MCF 10A (cell line): ENCODE measurements around the gene KIAA1755. TPM values are rescaled to one million over a fixed set of nuclear protein-coding genes. Genes with fewer than 3 reads are reported as not detected.
"Not testable (repeated sequence)": the region's sequence is repeated elsewhere in the genome, so short reads cannot be mapped to it uniquely, and the experiment has no call there.

Experiments
- BruUV-seq: library from RNA; stranded (reverse); fragments of 400-500 nt; replicated peaks from 2 replicates; lab custom pipeline; 2021; lab: Mats Ljungman, UMichigan
- CTCF ChIA-PET: fragments of 300-600 bp; sonication (Branson Sonifier 250); formaldehyde crosslinking; extraction: SDS; loops from one replicate; lab custom pipeline; 2021; ENCODE audit warnings: antibody characterized with exemption, inconsistent platforms; lab: Yijun Ruan, JAX
- POLR2A ChIA-PET: fragments of 300-600, 350-650 bp; sonication (Branson Sonifier 250); formaldehyde crosslinking; extraction: SDS; loops from one replicate; lab custom pipeline; 2020; ENCODE audit warnings: antibody characterized with exemption, inconsistent platforms; lab: Yijun Ruan, JAX
- DNase-seq: peaks from one replicate; pipeline ENCODE4 v3.0.0-alpha.2; 2018; ENCODE audit not compliant: unreplicated experiment
- H3K27ac Mint-ChIP-seq: one replicate; pipeline ENCODE4 v1.8.0; 2022; ENCODE audit warnings: mild to moderate bottlenecking, low read depth, mixed read lengths; ENCODE audit not compliant: unreplicated experiment
- H3K27me3 Mint-ChIP-seq: one replicate; pipeline ENCODE4 v1.8.0; 2022; ENCODE audit warnings: mixed read lengths; ENCODE audit not compliant: insufficient read depth, unreplicated experiment
- H3K36me3 Mint-ChIP-seq: one replicate; pipeline ENCODE4 v1.8.0; 2022; ENCODE audit warnings: mild to moderate bottlenecking, moderate library complexity, mixed read lengths; ENCODE audit not compliant: insufficient read depth, unreplicated experiment
- H3K4me1 Mint-ChIP-seq: one replicate; pipeline ENCODE4 v1.8.0; 2022; ENCODE audit warnings: mixed read lengths; ENCODE audit not compliant: insufficient read depth, unreplicated experiment
- H3K4me3 Mint-ChIP-seq: one replicate; pipeline ENCODE4 v1.8.0; 2022; ENCODE audit warnings: mild to moderate bottlenecking, moderate library complexity, mixed read lengths; ENCODE audit not compliant: unreplicated experiment
- H3K9me3 Mint-ChIP-seq: one replicate; pipeline ENCODE4 v1.8.0; 2022; ENCODE audit warnings: mixed read lengths; ENCODE audit not compliant: unreplicated experiment
- intact Hi-C: fragments of 100-400 bp; cut with micrococcal nuclease; formaldehyde crosslinking; loops from 2 replicates; pipeline ENCODE4 v1.14.1; 2022
- total RNA-seq: library from RNA; stranded (reverse); gene quantifications from 2 replicates; pipeline ENCODE4 v1.2.3, GENCODE V29; 2022
- TF ChIP-seq, protein P1 (sequence below): fragments of 200-600 bp; IDR thresholded peaks from one replicate; pipeline ENCODE4 v1.8.0; 2022; ENCODE audit warnings: antibody characterized with exemption, mild to moderate bottlenecking; ENCODE audit not compliant: unreplicated experiment

KIAA1755 gene
- total RNA-seq, 1 experiment from 2014 or later = not detected

DNA sequence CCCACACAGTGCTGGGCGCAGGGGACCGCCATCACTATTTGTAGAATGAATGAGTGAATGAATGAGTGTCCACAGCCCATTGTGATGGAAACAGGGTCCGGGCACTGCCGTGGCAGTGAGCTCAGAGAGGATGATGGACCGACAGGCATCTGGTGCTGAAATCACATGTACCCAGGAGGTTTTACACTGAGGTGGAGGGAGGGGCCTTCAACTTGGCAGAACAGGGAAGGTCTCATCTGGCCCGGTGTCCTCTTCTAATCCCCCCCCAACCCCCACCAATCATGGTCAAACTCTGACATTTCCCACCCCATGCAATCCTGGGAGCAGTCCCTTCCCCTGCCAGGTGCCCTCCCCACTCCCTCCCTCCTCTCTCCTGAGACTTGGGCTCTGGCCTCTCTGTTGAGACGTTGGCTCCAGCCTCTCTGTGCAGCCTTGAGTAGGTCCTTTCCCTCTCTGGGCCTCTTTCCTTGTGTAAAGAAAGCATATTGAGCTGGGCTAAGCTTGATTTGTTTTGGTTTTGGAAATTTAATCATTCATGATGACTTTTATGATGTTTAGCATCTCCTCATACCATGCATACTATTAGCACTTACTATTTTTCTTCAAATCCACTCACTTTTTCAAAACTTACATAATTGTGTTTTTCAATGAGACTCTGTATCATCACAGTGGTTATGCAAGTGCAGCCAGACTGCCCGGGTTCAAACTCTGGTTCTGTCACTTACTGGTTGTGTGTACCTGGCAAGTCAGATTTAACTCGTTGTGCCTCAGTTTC, 10.8 kb downstream of the KIAA1755 start:
- intact Hi-C loops = no loop called here
- Mint-ChIP-seq H3K4me1 (no peaks in the 10 kb centered on the region), H3K27ac (no peak overlapping the region), H3K36me3 (peaks cover 7% of the 10 kb centered on the region), H3K27me3 (no peaks in the 10 kb centered on the region), H3K9me3 (peaks cover 5% of the 10 kb centered on the region), H3K4me3 (no peak overlapping the region)
- TF ChIP-seq, protein P1, sequence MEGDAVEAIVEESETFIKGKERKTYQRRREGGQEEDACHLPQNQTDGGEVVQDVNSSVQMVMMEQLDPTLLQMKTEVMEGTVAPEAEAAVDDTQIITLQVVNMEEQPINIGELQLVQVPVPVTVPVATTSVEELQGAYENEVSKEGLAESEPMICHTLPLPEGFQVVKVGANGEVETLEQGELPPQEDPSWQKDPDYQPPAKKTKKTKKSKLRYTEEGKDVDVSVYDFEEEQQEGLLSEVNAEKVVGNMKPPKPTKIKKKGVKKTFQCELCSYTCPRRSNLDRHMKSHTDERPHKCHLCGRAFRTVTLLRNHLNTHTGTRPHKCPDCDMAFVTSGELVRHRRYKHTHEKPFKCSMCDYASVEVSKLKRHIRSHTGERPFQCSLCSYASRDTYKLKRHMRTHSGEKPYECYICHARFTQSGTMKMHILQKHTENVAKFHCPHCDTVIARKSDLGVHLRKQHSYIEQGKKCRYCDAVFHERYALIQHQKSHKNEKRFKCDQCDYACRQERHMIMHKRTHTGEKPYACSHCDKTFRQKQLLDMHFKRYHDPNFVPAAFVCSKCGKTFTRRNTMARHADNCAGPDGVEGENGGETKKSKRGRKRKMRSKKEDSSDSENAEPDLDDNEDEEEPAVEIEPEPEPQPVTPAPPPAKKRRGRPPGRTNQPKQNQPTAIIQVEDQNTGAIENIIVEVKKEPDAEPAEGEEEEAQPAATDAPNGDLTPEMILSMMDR = no peak
- DNase-seq = no peak
- BruUV-seq = no TSS peak
- POLR2A ChIA-PET = no interaction called here
- CTCF ChIA-PET = no interaction called here

DNA sequence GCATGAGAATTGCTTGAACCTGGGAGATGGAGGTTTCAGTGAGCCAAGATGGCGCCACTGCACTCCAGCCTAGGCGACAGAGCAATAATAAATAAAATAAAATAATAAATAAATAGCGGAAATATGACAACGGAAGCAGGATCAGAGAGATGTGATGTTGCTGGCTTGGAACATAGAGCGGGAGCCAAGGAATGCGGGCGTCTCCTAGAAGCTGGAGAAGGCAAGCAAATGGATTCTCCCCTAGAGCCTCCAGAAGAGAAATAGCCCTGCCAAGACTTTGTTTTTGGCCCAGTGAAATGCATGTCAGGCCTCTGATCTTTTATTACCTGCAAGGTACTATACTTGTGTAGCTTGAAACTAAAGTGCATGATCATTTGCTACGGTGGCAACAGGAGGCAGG, 12.4 kb downstream of the KIAA1755 start:
- ChIA-PET CTCF (interaction anchor here (0.5 to 0.7 kb wide), 2 partner anchors 26 to 73 kb away, joined by 3 to 4 read pairs; no protein-coding TSS in a partner anchor), POLR2A (no interaction called here)
- intact Hi-C loops = no loop called here
- Mint-ChIP-seq H3K4me1 (no peaks in the 10 kb centered on the region), H3K27me3 (no peaks in the 10 kb centered on the region), H3K36me3 (peaks cover 7% of the 10 kb centered on the region), H3K9me3 (peaks cover 18% of the 10 kb centered on the region), H3K4me3 (no peak overlapping the region), H3K27ac (no peak overlapping the region)
- no peak for DNase-seq
- TF ChIP-seq, protein P1 = no peak
- BruUV-seq = no TSS peak

GRCh38 chr20:38247725-38248124, 12.8 kb downstream of the KIAA1755 start:
- H3K4me3 Mint-ChIP-seq, intact Hi-C loops, H3K4me1 Mint-ChIP-seq, BruUV-seq, H3K27ac Mint-ChIP-seq, H3K36me3 Mint-ChIP-seq, H3K27me3 Mint-ChIP-seq, DNase-seq, POLR2A ChIA-PET: not testable (repeated sequence)
- CTCF ChIA-PET = interaction anchor here (0.7 kb wide), 1 partner anchor 26 kb away, joined by 3 read pairs; no protein-coding TSS in a partner anchor
- peaks cover 22% of the 10 kb centered on the region for H3K9me3 Mint-ChIP-seq

GRCh38 chr20:38247166-38247509, 13.4 kb downstream of the KIAA1755 start:
- ChIA-PET POLR2A (no interaction called here), CTCF (no interaction called here)
- Mint-ChIP-seq H3K9me3 (peaks cover 23% of the 10 kb centered on the region), H3K4me1 (no peaks in the 10 kb centered on the region), H3K27me3 (no peaks in the 10 kb centered on the region), H3K27ac (no peak overlapping the region), H3K4me3 (no peak overlapping the region), H3K36me3 (peaks cover 7% of the 10 kb centered on the region)
- DNase-seq = no peak
- intact Hi-C loops = no loop called here
- TF ChIP-seq, protein P1 = no peak
- no TSS peak for BruUV-seq
